NCI-H2196 (cell line): ENCODE results near the gene HES7.
"Not testable (repeated sequence)": the region's sequence is repeated elsewhere in the genome, so short reads cannot be mapped to it uniquely, and the experiment has no call there.

Experiments
- DNase-seq: peaks from one replicate; lab custom pipeline; 2025; ENCODE audit not compliant: unreplicated experiment; lab: John Stamatoyannopoulos, UW

The HES7 gene

DNA sequence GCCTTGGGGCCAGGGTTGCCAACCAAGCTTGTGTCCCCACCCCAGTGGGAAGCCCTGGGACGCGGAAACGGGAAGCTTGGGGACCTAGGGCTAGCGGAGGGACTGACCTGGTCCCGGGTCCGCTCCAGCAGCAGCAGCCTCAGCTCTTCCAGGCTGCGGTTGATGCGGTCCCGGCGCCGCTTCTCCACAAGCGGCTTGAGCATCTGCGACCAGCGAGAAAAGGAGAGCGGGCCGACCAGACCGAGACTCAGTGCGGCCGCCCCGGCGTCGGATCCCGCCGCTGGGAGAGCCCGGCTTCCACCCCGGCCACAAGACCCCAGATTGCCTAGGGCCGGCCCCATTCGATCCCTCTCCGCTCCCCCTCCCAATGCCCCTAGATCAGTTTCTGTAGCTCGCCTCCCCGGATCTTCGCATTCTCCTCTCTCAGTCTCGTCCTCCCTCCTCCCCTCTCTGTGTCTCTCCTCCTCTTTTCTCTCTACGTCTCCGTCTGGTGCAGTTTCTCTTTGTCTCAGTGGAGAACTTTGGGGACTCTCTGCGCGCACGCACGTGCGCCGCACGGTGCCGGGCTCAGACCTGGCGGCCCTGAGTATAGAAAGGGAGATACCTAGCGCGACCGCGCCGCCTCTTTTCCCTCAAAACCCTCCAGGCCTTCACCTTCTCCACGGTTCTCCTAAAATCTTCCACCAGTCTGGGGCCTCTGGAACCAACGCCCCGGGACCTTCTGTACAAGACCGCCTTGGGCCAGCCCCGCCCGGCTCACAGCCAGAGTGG, 797 bp downstream of the HES7 start:
- DNase-seq: no peak

DNA sequence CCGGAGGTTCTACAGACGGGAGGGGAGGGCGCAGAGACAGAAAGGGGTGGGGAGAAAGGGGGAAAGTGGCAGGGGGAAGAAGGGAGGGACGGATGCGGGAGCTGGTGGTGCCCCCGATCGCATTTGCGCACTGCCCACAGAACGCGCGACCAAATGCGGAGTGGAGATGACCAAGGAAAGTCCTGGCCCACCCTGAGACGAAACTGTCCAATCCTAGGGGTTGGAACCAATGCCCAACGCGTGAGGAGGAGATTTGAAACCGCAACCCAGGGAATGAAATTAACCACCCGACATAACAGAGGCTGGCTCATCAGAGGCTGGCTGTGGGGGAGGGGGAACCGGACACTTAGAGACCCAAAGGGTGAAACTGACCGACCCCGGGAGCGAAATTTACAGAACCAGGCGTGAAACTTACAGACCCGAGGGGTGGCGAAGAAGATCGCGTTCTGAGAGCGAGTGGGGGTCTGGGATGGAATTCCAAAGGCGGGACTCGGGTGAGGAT, 1.4 kb downstream of the HES7 start:
- DNase-seq: no peak

- peak; percentile 24 for DNase-seq
Measured at GRCh38 chr17:8121681-8122421, 2.1 kb downstream of the HES7 start.

DNA sequence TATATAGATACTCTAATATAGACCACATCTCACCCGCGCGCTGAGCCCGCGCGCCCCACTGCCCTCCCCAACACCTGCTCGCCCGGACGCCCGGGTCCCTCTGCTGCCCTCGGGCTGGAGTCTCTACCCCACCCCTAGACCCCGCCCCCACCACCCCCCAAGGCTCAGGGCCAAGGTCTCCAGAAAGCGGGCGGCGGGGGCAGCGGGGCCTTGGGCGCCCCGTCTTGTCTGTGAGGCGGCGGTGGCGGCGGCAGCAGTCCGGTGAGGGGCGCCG, 2.6 kb downstream of the HES7 start:
- DNase-seq: no peak

DNA sequence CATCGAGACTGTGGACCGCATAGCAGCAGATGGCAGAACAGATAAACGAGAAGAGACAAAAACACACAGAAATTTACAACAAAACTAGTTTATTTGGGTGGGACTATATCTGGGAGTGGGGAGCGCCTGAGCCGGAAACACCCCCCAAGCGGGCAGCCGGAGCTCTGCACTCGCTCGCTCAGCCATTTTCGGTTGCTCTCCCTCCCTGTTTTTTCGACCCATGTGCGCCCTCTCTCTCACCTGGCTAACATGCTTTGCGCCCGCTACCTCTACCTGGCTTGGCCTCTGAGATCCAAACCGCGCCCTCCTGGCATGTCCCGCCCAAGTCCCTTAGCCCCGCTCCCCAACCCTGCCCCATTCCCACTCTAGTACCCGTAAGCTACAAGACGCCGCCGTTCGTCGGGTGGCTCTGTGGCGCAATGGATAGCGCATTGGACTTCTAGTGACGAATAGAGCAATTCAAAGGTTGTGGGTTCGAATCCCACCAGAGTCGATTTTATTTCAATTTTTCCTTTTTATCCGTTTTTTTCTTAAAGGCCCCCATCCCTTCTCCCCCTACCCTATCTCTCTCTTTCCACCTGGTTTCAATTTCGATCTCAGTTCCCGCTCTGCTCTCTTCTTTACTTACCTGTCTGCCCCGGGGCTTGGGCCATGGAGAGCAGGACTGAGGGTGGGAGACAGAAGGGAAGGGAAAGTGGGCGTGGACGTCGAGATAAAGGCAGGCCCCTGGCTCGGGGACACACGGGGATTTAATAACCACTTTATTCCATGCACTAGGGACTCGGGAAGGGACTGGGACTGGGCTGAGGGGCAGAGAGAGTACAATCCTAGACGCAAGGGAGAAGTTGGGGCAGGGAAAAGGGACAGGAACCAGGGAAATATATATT, 3.1 kb downstream of the HES7 start:
- peak; percentile 45 for DNase-seq

DNA sequence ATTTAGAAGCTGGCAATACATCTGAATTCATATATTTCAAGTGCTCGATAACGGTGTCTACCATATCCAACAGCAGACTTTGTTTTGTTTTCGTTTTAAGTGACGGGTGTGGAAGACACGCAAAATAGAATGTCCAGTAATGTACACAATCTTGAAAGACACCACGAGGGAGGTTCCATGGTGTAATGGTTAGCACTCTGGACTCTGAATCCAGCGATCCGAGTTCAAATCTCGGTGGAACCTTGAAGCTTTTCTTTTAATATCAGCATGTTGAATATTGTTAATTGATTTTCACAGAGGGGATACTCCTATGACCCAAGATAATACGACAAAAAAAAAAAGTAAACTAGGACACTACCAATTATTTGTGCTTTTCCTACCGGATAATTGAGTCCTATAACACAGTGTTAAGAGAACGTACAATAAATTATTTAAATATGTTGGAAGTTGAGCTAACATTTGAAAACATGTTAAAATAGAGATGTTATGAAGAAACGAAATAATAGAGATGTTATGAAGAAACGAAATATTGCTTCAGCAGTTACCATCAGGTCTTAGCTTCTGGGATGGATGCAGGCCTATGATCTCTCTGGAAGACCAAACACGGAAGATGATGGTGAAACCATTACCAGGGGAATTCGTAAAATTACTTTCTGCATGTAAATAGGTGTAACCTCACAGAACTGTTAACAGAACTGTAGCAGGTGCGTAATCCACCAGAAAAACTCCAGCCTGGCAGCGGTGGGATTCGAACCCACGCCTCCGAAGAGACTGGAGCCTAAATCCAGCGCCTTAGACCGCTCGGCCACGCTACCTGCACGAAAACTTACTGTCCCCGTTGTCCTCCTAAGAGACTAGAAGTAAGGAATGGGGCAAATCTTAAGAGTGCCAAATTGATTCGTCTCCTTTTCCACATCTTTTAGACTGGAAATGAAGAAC, 4.1 kb downstream of the HES7 start:
- DNase-seq: peak; percentile 67

DNA sequence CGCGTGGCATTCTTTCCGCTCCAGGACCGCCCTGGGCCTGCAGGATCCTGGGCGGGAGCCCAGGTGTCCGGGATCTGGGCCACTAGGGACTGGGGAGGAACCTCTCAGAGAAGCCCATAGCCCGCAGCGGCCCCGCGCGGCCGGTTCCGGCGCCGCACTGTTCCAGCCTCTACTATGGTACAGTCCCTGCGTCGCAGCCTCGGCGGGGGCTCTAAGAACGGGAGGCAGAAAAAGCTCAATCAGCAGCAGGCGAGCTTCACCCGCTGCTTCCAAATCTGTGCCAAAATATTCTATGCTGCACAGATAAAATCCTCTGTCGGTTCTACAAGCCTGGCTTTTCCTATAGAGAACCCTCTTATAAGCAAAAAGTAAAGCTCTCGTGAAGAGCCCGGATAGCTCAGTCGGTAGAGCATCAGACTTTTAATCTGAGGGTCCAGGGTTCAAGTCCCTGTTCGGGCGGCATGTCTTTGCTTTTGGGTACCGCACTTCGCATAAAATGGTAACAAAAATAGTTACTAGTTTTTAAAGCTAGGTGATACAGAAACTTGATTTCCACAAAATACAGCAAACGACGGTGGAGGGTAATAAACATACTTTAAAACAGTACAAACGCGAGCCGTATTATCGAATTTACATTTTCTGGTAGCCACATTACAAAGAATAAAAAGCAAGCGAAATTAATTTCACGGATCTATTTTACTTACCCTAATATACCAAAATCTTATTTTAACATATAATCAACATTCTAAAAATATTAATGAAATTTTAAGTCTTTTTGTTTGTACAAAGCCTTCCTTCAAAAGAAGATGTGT, 4.9 kb downstream of the HES7 start:
- DNase-seq: peak; percentile 65

DNA sequence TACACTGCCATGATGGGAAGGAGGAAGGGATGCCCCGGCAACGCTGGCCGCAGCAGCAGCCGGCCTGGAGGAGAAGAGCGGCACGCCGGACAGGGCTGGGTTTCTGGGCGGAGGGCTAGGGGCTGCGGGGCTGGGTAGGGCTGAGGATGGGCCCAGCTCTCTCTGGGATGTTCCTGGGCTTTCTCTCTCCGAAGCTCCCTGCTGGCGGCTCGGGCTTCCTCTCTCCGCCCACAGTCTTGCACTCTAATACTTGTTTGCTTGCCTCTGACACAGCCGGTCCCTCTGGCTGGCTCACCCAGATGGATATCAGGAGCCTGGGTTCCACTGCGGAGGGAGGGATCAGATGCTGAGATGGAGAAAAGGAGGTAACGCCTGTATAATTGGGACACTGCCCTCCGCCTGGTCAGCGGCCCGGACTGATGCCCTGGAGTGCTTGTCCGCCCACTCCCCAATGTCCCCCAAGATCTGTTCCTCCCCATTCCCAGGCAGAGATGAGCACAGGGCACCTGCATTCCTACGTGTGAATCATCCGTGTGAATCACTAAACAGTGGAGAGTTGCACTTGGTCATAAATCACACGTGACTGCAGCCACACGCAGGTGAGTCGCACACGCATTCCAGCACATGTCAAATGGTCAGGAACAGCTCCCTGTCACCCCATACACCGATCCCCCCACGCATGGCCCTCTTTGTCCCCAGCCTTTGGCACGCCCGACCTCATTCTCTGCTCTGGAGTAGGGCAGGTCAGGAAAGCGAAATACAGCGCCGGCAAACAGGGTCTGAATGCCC, 5.7 kb downstream of the HES7 start, which contains the start of gene ALOXE3:
TSS of gene ALOXE3 (minus strand) at position 535 of the 789 bp plus-strand sequence. CDS start at position 11, 524 bp downstream.
- no peak for DNase-seq

GRCh38 chr17:8117367-8117979, 6.4 kb downstream of the HES7 start:
- DNase-seq: no peak

DNA sequence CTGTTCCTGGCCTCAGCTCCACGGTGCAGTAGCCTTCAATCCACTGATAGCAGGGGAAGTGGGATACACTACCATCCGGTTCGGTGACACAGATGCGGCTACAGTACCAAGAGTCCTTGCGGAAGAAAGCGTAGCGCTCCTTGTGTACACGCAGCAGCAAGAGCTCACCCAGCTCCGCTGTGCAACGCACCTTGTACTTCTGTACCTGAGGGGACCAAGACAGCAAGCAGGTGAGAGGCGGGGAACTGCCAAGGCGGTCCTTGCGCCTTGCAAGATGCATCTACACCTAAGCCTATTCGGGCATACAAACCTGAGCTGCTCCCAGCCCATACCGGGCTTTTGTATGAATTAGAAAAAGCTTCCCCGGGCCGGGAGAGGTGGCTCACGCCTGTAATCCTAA, 7.1 kb downstream of the HES7 start:
- DNase-seq: no peak

DNA sequence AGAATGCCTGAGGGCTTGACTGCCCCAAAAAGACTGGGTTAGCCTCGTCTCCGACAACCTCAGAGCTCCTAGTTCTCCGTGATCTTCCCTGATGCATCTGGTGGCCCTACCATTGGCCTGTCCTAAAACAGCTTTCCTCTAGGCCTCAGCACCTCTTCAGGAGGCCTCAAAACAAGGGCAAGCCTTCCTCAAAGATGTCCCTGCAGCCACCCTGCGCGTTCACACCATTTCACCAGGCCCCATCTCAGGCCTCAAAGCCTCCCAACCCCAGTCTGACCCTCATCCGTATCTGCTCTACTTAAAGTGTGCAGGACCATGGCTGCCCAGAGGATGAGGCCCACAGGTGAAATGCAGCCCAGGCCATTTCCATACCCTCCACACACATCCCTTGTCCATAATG, 13.0 kb downstream of the HES7 start:
- no peak for DNase-seq

DNA sequence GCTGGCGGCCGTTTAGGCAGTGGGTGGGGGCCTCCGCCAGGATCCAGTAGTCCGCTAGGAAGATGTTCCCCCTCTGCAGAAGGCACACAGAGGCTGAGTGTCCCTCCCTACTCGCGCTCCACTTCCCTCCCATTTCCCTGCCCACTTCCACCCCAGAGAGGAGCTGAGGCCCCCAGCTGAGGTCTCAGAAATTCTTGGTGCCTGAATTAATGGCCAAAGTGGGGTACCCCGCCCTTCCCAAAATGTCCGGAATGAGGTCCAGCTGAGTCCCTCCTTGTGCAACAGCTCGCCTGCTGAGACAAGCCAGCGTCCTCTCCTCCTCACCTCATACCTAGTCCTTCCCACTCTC, 13.5 kb downstream of the HES7 start:
- DNase-seq: no peak

- peak; percentile 48 for DNase-seq
Measured at GRCh38 chr17:8109661-8110455, 14.0 kb downstream of the HES7 start.

DNA sequence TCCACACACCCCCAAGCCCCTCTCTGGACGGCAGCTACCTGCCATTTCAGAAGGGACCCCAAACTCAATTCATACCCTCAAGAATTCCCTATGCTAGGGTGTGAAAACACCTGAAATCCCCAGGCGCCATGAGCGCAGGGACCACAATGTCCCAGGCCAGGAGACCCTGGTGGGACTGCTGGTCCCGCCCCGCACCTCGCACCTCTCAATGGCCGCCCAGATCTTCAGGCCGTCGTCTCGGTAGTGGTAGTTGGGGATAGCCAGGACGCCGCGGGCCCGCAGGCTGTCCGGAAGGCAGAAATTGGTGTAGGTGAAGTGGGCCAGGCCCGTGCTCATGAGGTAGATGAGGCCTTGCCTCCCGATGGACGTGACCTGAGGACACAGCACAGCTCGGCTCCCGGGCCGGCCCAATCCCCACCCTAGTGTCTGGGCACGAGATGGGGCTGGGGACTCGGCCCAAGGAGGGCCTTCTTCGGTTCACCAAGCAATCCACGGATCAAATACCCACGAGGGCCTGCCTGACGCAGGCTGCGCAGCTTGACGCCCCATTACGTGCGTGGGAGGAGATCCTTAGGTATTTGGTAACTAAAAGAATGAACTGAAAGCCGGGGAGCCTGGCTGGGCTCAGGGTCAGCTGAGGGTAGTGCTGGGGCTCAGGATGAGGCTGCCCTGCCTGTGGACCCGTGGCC, 14.8 kb downstream of the HES7 start:
- no peak for DNase-seq

GRCh38 chr17:8106980-8107379, 16.9 kb downstream of the HES7 start:
- not testable (repeated sequence) for DNase-seq

GRCh38 chr17:8105957-8106398, 17.9 kb downstream of the HES7 start:
- DNase-seq: no peak

DNA sequence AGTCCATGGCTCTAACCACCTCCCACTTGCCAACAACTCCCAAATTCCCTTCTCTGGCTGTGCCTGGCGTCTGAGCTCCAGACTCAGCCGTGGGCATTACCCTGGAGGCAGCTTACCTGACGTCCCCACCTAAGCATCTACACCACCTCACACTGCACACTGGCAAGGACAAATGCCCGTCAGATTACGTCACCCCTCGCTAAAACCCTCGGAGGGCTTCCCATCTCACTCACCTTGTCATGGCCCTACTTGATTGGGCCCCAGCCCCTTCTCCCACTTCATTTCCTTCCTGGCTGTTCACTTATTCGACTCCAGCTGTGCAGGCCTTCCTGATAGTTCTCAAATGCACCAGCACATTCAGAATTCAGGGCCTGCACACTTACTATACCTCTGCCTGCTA, 19.0 kb downstream of the HES7 start:
- DNase-seq: no peak
